ENCODE measurements around the gene LDLRAD3. TPM values are rescaled to one million over a fixed set of nuclear protein-coding genes. Genes with fewer than 3 reads are reported as not detected.

LDLRAD3 gene
- total RNA-seq, 3 donors from 2014 or later = 1.0 to 8.1 (median 2.0) TPM

GRCh38 chr11:36130401-36130800 is 186.5 kb downstream of the LDLRAD3 start:
- TF ChIP-seq CTCF (IDR thresholded peaks at IDR 0.05) = no peak
- Histone ChIP-seq H3K4me1 (ENCODE audit: low read depth) (no peaks in the 10 kb centered on the region), H3K4me3 (no peak overlapping the region), H3K9me3 (no peaks in the 10 kb centered on the region), H3K36me3 (ENCODE audit: low read depth) (no peaks in the 10 kb centered on the region)
- no peak for DNase-seq
- no peak for ATAC-seq
- intact Hi-C loops (cut with DNase I, micrococcal nuclease) = no loop called here

GRCh38 chr11:36131721-36132397 is 188.0 kb downstream of the LDLRAD3 start:
- intact Hi-C loops (cut with DNase I, micrococcal nuclease) = no loop called here

GRCh38 chr11:36132940-36133339 is 189.1 kb downstream of the LDLRAD3 start:
- H3K9me3 ChIP-seq = no peaks in the 10 kb centered on the region
- intact Hi-C loops (cut with DNase I, micrococcal nuclease) = no loop called here
- no peaks in the 10 kb centered on the region for H3K4me1 ChIP-seq (ENCODE audit: low read depth)
- ATAC-seq (no peak), DNase-seq (no peak)
- no peak for TF ChIP-seq CTCF (IDR thresholded peaks at IDR 0.05)
- H3K36me3 ChIP-seq (ENCODE audit: low read depth) = no peaks in the 10 kb centered on the region
- no peak overlapping the region for H3K4me3 ChIP-seq

More at GRCh38 chr11:36131721-36132397, 188.0 kb downstream of the LDLRAD3 start:
- Histone ChIP-seq H3K4me1 (ENCODE audit: low read depth) (no peaks in the 10 kb centered on the region), H3K9me3 (no peaks in the 10 kb centered on the region), H3K36me3 (ENCODE audit: low read depth) (no peaks in the 10 kb centered on the region), H3K4me3 (no peak overlapping the region)
- no peak for TF ChIP-seq CTCF (IDR thresholded peaks at IDR 0.05)
- peak in 1 of 3 donors; percentile 40 for DNase-seq
- no peak for ATAC-seq

DNA sequence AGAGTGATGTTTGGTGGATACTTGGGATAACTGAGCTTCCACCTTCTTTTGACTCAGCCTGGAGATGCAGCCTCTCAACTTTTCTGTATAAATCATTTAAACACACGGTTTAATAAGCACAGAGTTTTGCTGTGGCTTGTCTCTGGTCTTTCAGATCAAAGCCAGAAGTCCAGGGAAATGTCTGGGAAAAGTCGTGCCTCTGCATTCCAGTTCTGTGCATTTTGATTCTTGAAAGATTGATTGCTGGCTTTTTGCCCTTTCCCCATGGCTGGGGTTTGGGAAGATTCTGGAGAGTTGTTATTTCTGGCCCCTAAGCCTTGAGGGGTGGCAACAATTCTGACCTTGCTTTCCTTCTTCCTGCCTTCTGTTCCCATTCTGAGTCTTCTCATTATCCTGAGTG is 191.2 kb downstream of the LDLRAD3 start:
- no peak overlapping the region for H3K4me3 ChIP-seq
- no peak for TF ChIP-seq CTCF (IDR thresholded peaks at IDR 0.05)
- no peaks in the 10 kb centered on the region for H3K36me3 ChIP-seq (ENCODE audit: low read depth)
- intact Hi-C loops (cut with DNase I, micrococcal nuclease) = no loop called here
- ATAC-seq = no peak
- no peaks in the 10 kb centered on the region for H3K9me3 ChIP-seq
- H3K4me1 ChIP-seq (ENCODE audit: low read depth) = no peaks in the 10 kb centered on the region
- no peak for DNase-seq

GRCh38 chr11:36139767-36140166 is 195.9 kb downstream of the LDLRAD3 start:
- intact Hi-C loops (cut with DNase I, micrococcal nuclease) = no loop called here
- Histone ChIP-seq H3K4me3 (no peak overlapping the region), H3K36me3 (ENCODE audit: low read depth) (no peaks in the 10 kb centered on the region), H3K4me1 (ENCODE audit: low read depth) (no peaks in the 10 kb centered on the region), H3K9me3 (no peaks in the 10 kb centered on the region)
- TF ChIP-seq CTCF (IDR thresholded peaks at IDR 0.05) = no peak
- DNase-seq = no peak
- no peak for ATAC-seq
